Mesothelial cell of epicardium (in vitro differentiated cells): Measurements from ENCODE around the gene PLAU. TPM values are rescaled to one million over a fixed set of nuclear protein-coding genes. Genes with fewer than 3 reads are reported as not detected.
A peak's percentile ranks its signal among the peaks of the same experiment; 100 is the strongest.

ENCODE experiments used
- DNase-seq, 2 experiments: peaks; one replicate each; pipeline ENCODE4 v3.0.0; 2021; ENCODE audit warnings: low spot score in 2 of 2; ENCODE audit not compliant: unreplicated experiment in 2 of 2
- H3K27ac Mint-ChIP-seq: 2 replicates; pipeline ENCODE4 v1.8.0; 2021; ENCODE audit warnings: mixed read lengths
- H3K27me3 Mint-ChIP-seq: 2 replicates; pipeline ENCODE4 v1.8.0; 2021; ENCODE audit warnings: low read depth, mixed read lengths
- H3K36me3 Mint-ChIP-seq: 2 replicates; pipeline ENCODE4 v1.8.0; 2021; ENCODE audit warnings: mixed read lengths
- H3K4me1 Mint-ChIP-seq: 2 replicates; pipeline ENCODE4 v1.8.0; 2021; ENCODE audit warnings: mixed read lengths
- H3K4me3 Mint-ChIP-seq: 2 replicates; pipeline ENCODE4 v1.8.0; 2021; ENCODE audit warnings: mild to moderate bottlenecking, moderate library complexity, mixed read lengths
- H3K9me3 Mint-ChIP-seq: 2 replicates; pipeline ENCODE4 v1.8.0; 2021; ENCODE audit warnings: mixed read lengths
- CTCF ChIP-seq: fragments of 200-600 bp; sonication (generic); IDR thresholded peaks from one replicate; pipeline ENCODE4 v1.5.0; 2021; ENCODE audit warnings: antibody characterized with exemption; ENCODE audit not compliant: unreplicated experiment
- total RNA-seq: library from RNA; stranded (reverse); gene quantifications from 3 replicates; pipeline ENCODE4 v1.2.1, GENCODE V29; 2021

PLAU gene
- 3.4 to 5.1 TPM (median 4.7 TPM) in 3 replicates for total RNA-seq

DNA sequence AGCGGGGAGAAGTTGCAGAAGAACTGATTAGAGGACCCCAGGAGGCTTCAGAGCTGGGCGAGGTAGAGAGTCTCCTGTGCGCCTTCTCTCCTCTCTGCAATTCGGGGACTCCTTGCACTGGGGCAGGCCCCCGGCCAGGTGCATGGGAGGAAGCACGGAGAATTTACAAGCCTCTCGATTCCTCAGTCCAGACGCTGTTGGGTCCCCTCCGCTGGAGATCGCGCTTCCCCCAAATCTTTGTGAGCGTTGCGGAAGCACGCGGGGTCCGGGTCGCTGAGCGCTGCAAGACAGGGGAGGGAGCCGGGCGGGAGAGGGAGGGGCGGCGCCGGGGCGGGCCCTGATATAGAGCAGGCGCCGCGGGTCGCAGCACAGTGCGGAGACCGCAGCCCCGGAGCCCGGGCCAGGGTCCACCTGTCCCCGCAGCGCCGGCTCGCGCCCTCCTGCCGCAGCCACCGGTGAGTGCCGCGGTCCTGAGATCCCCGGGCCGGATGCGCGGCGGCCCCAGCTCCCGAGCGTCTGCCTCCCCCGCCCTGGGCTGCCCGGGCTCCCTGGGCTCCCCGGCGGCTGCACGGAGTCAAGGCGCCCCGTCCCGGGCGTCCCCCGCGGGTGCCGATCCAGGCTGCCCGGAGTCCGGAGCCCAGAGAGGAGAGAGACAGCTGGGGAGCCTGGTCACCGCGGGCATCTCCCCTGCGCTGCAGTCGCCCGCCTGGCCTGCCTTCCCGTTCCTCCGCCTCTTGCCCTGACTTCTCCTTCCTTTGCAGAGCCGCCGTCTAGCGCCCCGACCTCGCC, at the start of gene PLAU:
Gene PLAU, plus strand, starts transcription at position 369 of the 789 bp plus-strand sequence. CDS start 424 bp downstream, outside the sequence.
- H3K4me1 Mint-ChIP-seq: peaks cover 28% of the 10 kb centered on the region
- no peak within 1 kb of the TSS for H3K27ac Mint-ChIP-seq
- no peaks in the 10 kb centered on the region for H3K9me3 Mint-ChIP-seq
- peak within 1 kb of the TSS; percentile 83 for H3K4me3 Mint-ChIP-seq
- peak; percentile 43 to 55 for DNase-seq
- TF ChIP-seq CTCF: no peak
- H3K27me3 Mint-ChIP-seq: peaks cover 53% of the 10 kb centered on the region
- no peaks in the 10 kb centered on the region for H3K36me3 Mint-ChIP-seq

DNA sequence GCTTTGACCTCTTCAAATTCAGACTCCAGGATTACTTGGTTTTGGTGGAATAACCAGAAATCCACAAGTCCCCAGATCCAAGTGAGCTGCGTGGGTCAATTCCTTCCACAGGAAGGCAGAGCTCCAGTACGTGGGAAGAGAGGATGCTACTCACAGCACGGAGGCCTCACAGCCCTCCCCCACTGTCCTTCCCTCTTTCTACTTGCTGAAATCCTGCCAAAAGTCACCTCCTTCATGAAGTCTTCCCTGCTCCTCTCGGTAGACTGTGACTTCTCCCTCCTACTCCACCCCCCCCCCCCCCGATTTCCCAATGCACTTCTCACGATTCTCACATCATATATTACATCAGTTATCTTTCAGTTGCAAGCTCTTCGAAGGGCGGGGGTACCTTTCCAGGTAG, 48.9 kb upstream of the PLAU start:
- H3K27ac Mint-ChIP-seq: no peak overlapping the region

GRCh38 chr10:73863039-73863817, 47.7 kb upstream of the PLAU start:
- peaks cover 9% of the 10 kb centered on the region for H3K36me3 Mint-ChIP-seq
- H3K27ac Mint-ChIP-seq: no peak overlapping the region
- H3K9me3 Mint-ChIP-seq: no peaks in the 10 kb centered on the region
- H3K27me3 Mint-ChIP-seq: no peaks in the 10 kb centered on the region
- DNase-seq: no peak
- no peak for TF ChIP-seq CTCF
- peaks cover 3% of the 10 kb centered on the region for H3K4me1 Mint-ChIP-seq
- H3K4me3 Mint-ChIP-seq: no peak overlapping the region

More for the DNA sequence above, 48.9 kb upstream of the PLAU start:
- H3K4me3 Mint-ChIP-seq: no peak overlapping the region
- TF ChIP-seq CTCF: no peak
- H3K36me3 Mint-ChIP-seq: peaks cover 9% of the 10 kb centered on the region
- no peak for DNase-seq
- no peaks in the 10 kb centered on the region for H3K27me3 Mint-ChIP-seq
- H3K4me1 Mint-ChIP-seq: no peaks in the 10 kb centered on the region
- H3K9me3 Mint-ChIP-seq: no peaks in the 10 kb centered on the region

DNA sequence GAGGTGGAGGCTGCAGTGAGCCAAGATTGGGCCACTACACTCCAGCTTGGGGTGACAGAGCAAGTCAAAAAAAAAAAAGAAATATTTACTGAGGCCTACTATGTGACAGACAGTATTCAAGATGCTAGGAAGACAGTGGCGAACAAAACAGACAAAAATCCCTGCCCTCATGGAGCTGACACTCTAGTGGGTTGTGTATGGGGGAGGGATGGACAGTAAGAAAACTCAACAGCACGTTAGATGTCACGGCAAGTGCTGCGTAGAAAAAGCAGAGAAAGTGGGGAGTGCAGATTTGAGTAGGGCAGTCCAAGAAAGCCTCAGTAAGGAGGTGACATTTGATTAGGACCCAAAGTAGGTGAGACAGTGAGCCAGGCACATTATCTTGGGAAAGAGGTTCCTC, 46.7 kb upstream of the PLAU start:
- H3K4me1 Mint-ChIP-seq: peaks cover 3% of the 10 kb centered on the region
- no peaks in the 10 kb centered on the region for H3K9me3 Mint-ChIP-seq
- no peak overlapping the region for H3K27ac Mint-ChIP-seq
- no peaks in the 10 kb centered on the region for H3K27me3 Mint-ChIP-seq
- H3K4me3 Mint-ChIP-seq: no peak overlapping the region
- H3K36me3 Mint-ChIP-seq: peaks cover 3% of the 10 kb centered on the region
- no peak for DNase-seq
- no peak for TF ChIP-seq CTCF

DNA sequence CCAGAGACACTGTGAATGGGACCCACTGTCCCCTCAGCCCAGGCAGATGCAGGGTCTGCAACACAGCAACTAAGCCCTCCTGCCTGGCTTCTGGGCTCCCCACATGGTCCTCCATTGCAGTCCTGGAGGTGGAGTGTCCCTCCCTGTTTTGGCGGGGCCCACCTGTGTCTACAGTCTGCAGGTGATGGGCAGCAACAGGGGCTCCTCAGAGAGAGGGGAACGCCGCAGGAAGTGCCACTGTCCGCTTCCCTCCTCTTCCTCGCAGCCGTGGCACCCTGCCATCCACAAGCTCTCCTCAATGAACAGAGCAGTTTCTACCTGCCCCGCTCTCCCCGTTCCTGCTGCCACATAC, 45.8 kb upstream of the PLAU start:
- Mint-ChIP-seq H3K9me3 (no peaks in the 10 kb centered on the region), H3K27ac (no peak overlapping the region), H3K4me3 (no peak overlapping the region)

More for the DNA sequence above, 45.8 kb upstream of the PLAU start:
- no peak for DNase-seq
- no peak for TF ChIP-seq CTCF
- H3K4me1 Mint-ChIP-seq: peaks cover 3% of the 10 kb centered on the region
- no peaks in the 10 kb centered on the region for H3K27me3 Mint-ChIP-seq
- H3K36me3 Mint-ChIP-seq: peaks cover 3% of the 10 kb centered on the region
